Measurements from ENCODE around the gene PTPRF.

Gene PTPRF

DNA sequence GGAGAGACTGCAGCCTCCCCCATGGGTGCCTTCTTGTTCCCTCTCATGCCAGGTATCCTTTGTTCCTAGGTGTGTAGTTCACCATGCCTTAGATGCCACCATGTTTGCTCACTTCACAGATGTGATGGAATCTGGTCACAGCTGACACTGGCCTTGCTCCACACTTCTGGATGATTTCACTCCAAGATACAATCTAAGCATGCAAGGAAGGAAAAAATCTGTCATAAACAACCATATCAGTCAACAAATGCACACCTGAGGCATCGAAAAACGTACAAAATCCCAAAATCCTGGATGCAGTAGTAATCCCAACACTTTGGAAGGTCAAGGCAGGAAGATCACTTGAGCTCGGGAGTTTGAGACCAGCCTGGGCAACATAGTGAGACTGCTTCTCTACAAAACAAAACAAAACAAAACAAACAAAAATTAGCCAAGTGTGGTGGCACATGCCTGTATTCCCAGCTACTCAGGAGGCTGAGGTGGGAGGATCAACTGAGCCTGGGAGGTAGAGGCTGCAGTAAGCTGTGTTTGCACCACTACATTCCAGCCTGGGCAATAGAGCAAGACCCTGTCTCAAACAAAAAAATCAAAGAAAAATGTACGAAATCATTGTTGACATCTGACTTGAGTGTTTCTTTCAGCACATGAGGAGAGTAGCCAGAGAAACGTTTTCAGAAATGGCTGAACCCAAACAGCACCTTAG, 17.1 kb upstream of the PTPRF start:
- DNase-seq, result no peak

GRCh38 chr1:43518935-43519686, 11.6 kb upstream of the PTPRF start:
- DNase-seq, result no peak

- DNase-seq, result no peak
Observed at GRCh38 chr1:43520100-43520778, 10.4 kb upstream of the PTPRF start.

GRCh38 chr1:43521078-43521477, 9.6 kb upstream of the PTPRF start:
- no peak for DNase-seq

- no peak for DNase-seq
Observed at GRCh38 chr1:43521756-43522155, 8.9 kb upstream of the PTPRF start.

DNA sequence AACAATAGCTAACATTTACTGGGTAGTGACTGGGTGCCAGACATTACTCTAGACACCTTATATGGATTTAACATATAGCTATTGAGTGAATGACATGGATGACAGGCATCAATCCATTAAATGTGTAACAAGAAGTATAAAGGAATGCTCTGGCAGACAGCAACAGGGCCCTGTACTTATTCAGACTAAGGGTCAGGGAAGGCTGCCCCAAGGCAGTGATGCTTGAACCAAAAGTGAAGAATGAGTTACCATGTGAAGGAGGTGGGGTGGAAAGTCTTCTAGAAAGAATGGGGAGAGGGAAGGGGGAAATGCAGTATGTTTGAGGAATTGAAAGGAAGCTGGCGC, 8.3 kb upstream of the PTPRF start:
- DNase-seq, result no peak

DNA sequence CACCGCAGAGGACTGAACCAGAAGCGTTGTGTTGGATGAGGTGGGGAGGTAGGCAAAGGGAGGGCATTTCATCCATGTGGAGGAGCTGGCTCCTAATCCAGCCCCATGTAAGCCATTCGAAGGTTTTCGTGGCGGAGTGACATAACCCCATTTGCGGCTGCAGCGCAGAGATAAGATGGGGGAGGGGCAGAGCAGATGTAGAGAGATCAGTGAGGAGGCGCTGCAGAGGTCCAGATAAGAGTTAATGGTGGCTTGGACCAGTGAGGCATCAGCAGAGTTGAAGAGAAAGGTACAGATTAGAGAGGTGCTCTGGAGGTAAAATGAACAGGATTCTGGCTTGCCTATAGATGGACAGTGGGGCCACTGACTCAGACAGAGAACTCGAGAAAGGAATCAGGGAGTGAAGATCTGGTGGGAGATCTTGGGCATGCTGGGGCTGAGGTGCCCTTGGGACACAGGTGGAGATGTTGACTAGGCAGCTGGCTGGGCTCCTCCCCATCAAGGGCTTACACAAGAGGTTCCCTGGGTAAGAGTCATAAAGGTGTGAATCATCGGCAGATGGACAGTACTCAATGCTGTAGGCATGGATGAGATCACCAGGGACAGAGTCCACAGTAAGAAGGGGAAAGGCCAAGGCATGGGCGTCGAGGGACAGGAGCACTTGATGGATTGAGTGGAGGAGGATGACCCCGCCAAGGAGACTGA, 7.8 kb upstream of the PTPRF start:
- DNase-seq, result no peak

DNA sequence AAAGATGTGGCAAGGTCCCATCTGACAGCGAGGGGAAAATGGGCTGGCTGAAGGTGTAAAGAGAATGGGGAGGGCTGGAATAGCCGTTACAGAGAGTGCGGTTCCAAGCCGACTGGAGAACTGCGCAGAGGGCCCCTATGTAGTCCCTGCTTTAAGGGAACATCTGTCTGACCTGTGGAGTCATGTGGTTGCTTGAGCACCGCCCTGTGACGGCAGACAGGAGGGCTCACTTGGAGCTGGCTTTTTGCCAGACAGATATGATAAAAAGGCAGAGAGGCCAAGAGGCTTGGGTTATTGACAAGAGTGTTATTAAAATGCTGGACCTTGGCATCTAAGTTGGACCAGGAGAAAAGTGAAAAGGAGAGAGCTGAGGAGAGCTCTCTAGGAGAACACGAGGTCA, 5.9 kb upstream of the PTPRF start:
- DNase-seq, result no peak

GRCh38 chr1:43526002-43526401, 4.7 kb upstream of the PTPRF start:
- DNase-seq, result no peak

DNA sequence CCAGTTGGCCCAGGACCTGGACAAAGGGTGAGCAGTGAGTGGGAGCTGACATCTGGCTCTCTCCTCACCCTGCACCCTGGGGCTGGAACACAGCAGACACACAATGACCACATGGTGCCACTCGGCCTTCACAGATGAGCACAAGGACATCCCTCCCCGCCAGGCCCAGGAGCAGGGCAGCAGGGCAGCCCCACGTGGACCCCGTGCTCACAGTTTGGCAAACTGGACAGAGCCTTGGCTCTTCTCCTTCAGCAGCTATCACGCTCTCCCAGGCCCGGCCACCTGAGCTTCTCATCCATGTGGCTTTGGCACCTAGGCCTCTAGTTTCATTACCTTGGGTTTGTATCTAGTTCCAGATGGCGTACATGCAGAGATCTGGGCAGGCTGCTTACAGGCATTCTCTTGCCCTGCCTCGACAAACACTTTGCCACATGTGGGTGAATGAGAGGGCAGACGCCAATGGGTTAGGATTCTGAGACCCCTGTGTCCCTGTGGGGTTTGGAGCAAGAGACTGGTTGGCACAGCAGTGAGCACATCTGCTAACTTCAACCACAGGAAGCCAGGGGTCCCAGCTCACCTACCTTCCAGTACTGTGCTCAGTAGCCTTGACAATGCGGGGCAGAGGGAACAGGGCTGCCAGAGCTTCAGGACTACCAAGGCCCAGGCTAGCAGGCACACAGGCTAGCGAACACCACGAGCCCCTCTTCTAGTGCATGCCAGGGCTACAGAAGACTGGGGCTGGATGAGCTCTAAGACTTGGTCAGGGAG, 3.4 kb upstream of the PTPRF start:
- DNase-seq, result no peak

DNA sequence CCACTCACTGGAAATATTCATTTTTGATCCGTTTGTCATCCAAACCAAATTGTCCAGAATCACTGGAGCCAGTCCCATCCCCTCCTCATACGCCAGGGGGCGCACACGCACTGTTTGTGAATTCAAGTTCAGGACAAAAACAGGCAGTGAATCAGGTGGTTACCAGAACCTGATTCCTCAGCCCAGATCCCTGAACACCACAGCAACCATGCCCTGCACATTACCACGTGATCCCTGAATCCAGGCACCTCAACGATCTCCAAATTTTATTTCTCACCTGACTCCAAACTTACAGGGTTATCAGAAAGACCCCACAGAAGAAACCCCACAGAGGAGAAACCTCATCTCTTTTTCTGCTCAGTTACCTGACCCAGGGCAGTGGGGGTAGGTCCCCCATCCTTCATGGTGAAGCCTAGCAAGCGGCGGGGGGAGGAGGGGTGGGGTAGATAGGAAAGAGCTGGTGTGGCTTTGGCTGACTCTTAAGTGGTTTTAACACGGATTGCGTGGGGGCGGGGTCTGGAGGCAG, 1.4 kb upstream of the PTPRF start:
- peak; percentile 3 for DNase-seq

- DNase-seq, result no peak
Observed at GRCh38 chr1:43531107-43531905, 623 bp downstream of the PTPRF start.

DNA sequence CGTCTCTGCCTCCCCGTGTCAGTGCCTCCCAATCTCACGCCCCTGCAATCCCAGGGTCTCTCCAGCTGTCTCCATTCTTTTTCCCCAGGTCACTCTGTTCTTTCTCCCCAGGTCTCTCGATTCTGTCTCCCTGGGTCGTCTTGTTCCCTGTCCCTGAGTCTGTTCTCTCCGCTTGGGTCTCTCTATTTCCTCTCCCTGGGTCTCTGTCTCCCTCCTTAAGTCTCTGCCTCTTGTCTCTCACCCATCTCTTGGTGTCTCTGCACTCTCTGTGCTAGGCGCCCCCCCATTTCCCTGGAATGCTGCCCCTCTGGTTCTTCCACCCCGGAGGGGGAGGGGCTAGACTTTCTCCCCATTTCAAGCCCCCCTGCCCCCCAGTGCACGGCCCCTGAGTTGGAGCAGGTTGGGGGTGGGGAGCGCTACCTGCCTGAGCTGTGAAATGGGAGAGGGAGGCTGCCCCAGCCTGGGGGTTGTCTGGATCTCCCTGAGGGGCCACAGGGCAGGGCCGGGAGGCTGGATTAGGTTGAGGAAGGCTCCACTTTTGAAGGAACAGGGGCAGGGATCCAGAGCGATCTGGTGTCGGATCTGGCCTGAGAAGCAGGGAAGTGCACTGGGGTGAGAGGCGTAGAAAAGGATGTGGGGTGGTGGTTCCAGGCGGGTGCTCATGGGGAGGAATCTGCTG, 1.4 kb downstream of the PTPRF start:
- no peak for DNase-seq

GRCh38 chr1:43532716-43533115, 2.0 kb downstream of the PTPRF start:
- no peak for DNase-seq

GRCh38 chr1:43533584-43533983, 2.9 kb downstream of the PTPRF start:
- no peak for DNase-seq

DNA sequence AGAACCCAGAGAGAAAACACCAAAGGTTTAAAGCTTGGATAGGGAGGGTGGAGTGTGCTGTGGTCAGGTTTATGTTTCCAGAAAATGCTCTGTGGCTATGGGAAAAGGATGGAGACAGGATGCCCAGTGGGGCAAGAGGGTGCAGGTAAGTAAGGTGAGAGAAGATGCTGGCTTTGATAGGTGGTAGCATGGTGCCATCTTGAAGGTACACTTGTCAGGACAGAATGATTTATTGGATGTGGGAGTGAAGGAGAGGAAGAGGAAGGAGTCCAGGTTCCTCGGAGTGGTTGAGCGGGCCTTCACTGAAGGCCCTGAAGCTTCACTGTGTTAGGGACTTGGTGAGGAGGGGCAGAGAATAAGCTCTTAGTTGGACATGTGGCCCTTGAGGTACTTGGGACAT, 3.6 kb downstream of the PTPRF start:
- no peak for DNase-seq

- no peak for DNase-seq
Observed at GRCh38 chr1:43536196-43536863, 5.6 kb downstream of the PTPRF start.

- no peak for DNase-seq
Observed at GRCh38 chr1:43536864-43537358, 6.2 kb downstream of the PTPRF start.

GRCh38 chr1:43537423-43538142, 6.9 kb downstream of the PTPRF start:
- no peak for DNase-seq

DNA sequence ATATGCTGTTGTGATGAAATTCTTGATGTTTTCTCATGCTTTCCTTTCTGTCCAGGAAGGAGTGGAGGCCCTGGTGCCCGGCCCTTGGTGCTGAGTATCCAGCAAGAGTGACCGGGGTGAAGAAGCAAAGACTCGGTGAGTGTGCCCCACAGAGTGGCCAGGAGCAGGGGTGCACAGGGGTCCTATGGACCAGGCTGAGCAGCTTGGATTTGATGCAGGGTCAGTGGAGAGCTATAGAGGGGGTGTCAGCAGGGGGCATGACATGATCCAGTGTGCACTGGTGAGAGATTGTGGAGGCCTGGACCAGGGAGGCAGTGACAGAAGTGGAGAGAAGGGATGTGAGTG, 7.4 kb downstream of the PTPRF start:
- DNase-seq, result no peak

Measured in SIG-M5 (cell line).